Astrocyte (in vitro differentiated cells and primary cell): Measurements from ENCODE around the gene THBS3.

Experiments used
- CTCF ChIP-seq: IDR thresholded peaks from 2 replicates; pipeline ENCODE4 v1.5.1; 2011; ENCODE audit warnings: low read depth, mild to moderate bottlenecking, inconsistent platforms, low read length, moderate library complexity; ENCODE audit not compliant: insufficient read depth
- EZH2 ChIP-seq: IDR thresholded peaks from 2 replicates; pipeline ENCODE4 v1.6.1; 2012; ENCODE audit warnings: mild to moderate bottlenecking, low read length, inconsistent platforms; ENCODE audit not compliant: insufficient read depth

- TF ChIP-seq CTCF (no peak), EZH2 (no peak)
These were observed 36.9 kb downstream of the THBS3 start for GRCh38 chr1:155170806-155171205.
